H9 (cell line): Measurements from ENCODE around the gene KCNK13. TPM values are rescaled to one million over a fixed set of nuclear protein-coding genes. Genes with fewer than 3 reads are reported as not detected.

Experiments
- DNase-seq: peaks from one replicate; pipeline ENCODE4 v3.0.0-alpha.2; 2017
- H2AFZ ChIP-seq: one replicate; pipeline ENCODE4 v1.6.1; 2013; ENCODE audit warnings: mild to moderate bottlenecking, low read length, control low read depth, moderate library complexity
- H2AK5ac ChIP-seq: 2 replicates; pipeline ENCODE4 v1.6.1; 2013; ENCODE audit warnings: low read length, control low read depth, mixed read lengths; ENCODE audit not compliant: insufficient read length
- H2BK120ac ChIP-seq: one replicate; pipeline ENCODE4 v1.6.1; 2013; ENCODE audit warnings: low read depth, mild to moderate bottlenecking, low read length, control low read depth, inconsistent platforms; ENCODE audit not compliant: poor library complexity, severe bottlenecking
- H2BK12ac ChIP-seq: 2 replicates; pipeline ENCODE4 v1.6.1; 2013; ENCODE audit warnings: low read length, control low read depth, mixed read lengths, low read depth; ENCODE audit not compliant: insufficient read length
- H2BK15ac ChIP-seq: 2 replicates; pipeline ENCODE4 v1.6.1; 2013; ENCODE audit warnings: low read depth, low read length, control low read depth
- H2BK20ac ChIP-seq: one replicate; pipeline ENCODE4 v1.6.1; 2013; ENCODE audit warnings: low read depth, mild to moderate bottlenecking, low read length, control low read depth, inconsistent platforms; ENCODE audit not compliant: poor library complexity, severe bottlenecking
- H2BK5ac ChIP-seq: 2 replicates; pipeline ENCODE4 v1.6.1; 2013; ENCODE audit warnings: low read length, control low read depth, mixed read lengths; ENCODE audit not compliant: insufficient read length
- H3K14ac ChIP-seq: 2 replicates; pipeline ENCODE4 v1.6.1; 2013; ENCODE audit warnings: low read length, control low read depth; ENCODE audit not compliant: insufficient read depth
- H3K18ac ChIP-seq: 2 replicates; pipeline ENCODE4 v1.6.1; 2013; ENCODE audit warnings: low read depth, mild to moderate bottlenecking, mixed read lengths, low read length, control low read depth; ENCODE audit not compliant: insufficient read length
- H3K23ac ChIP-seq: 2 replicates; pipeline ENCODE4 v1.6.1; 2013; ENCODE audit warnings: low read length, control low read depth, mixed read lengths, low read depth; ENCODE audit not compliant: insufficient read length
- H3K23me2 ChIP-seq: 2 replicates; pipeline ENCODE4 v1.6.1; 2013; ENCODE audit warnings: low read depth, mild to moderate bottlenecking, mixed read lengths, low read length, control low read depth; ENCODE audit not compliant: insufficient read length, poor library complexity, severe bottlenecking
- H3K27ac ChIP-seq: 2 replicates; pipeline ENCODE4 v1.5.1; 2013; ENCODE audit warnings: low read length, control low read depth, mixed read lengths, low read depth; ENCODE audit not compliant: insufficient read length
- H3K27me3 ChIP-seq: 2 replicates; pipeline ENCODE4 v1.6.1; 2013; ENCODE audit warnings: low read length, control low read depth, inconsistent platforms; ENCODE audit not compliant: insufficient read depth
- H3K4ac ChIP-seq: 2 replicates; pipeline ENCODE4 v1.6.1; 2013; ENCODE audit warnings: low read depth, mild to moderate bottlenecking, control low read depth, inconsistent platforms, low read length, moderate library complexity
- H3K4me1 ChIP-seq: 2 replicates; pipeline ENCODE4 v1.6.1; 2013; ENCODE audit warnings: low read length, control low read depth, inconsistent platforms; ENCODE audit not compliant: insufficient read depth
- H3K4me2 ChIP-seq: 2 replicates; pipeline ENCODE4 v1.6.1; 2013; ENCODE audit warnings: low read length, control low read depth, mixed read lengths; ENCODE audit not compliant: insufficient read length, insufficient read depth
- H3K56ac ChIP-seq: 2 replicates; pipeline ENCODE4 v1.6.1; 2013; ENCODE audit warnings: low read depth, mild to moderate bottlenecking, mixed read lengths, low read length, control low read depth; ENCODE audit not compliant: insufficient read length
- H3K79me1 ChIP-seq: 2 replicates; pipeline ENCODE4 v1.6.1; 2013; ENCODE audit warnings: low read depth, mild to moderate bottlenecking, moderate library complexity, low read length, control low read depth, inconsistent platforms; ENCODE audit not compliant: insufficient read depth, poor library complexity, severe bottlenecking
- H3K79me2 ChIP-seq: 2 replicates; pipeline ENCODE4 v1.6.1; 2013; ENCODE audit warnings: low read length, control low read depth, inconsistent platforms; ENCODE audit not compliant: insufficient read depth
- H3K9ac ChIP-seq: 2 replicates; pipeline ENCODE4 v1.6.1; 2013; ENCODE audit warnings: low read length, control low read depth, mixed read lengths; ENCODE audit not compliant: insufficient read length; ENCODE audit errors: extremely low read depth
- H3K9me3 ChIP-seq: one replicate; pipeline ENCODE4 v1.6.1; 2013; ENCODE audit warnings: low read depth, low read length, inconsistent platforms; ENCODE audit not compliant: control insufficient read depth
- H3T11ph ChIP-seq: one replicate; pipeline ENCODE4 v1.6.1; 2013; ENCODE audit warnings: mild to moderate bottlenecking, low read length, control low read depth, inconsistent platforms
- H4K20me1 ChIP-seq: one replicate; pipeline ENCODE4 v1.6.1; 2013; ENCODE audit not compliant: control insufficient read depth, insufficient read length, insufficient read depth
- H4K5ac ChIP-seq: 2 replicates; pipeline ENCODE4 v1.6.1; 2013; ENCODE audit warnings: low read depth, mild to moderate bottlenecking, mixed read lengths, low read length, control low read depth; ENCODE audit not compliant: insufficient read length
- H4K8ac ChIP-seq: replicated peaks from 2 replicates; pipeline ENCODE4 v1.6.1; 2013; ENCODE audit warnings: low read length, control low read depth, mixed read lengths, low read depth; ENCODE audit not compliant: insufficient read length
- H4K91ac ChIP-seq: 2 replicates; pipeline ENCODE4 v1.6.1; 2013; ENCODE audit warnings: low read depth, mild to moderate bottlenecking, moderate library complexity, mixed read lengths, low read length, control low read depth; ENCODE audit not compliant: insufficient read length
- H3K27ac Mint-ChIP-seq, 3 experiments: 2 replicates in 2 of 3; 3 replicates in 1 of 3; pipeline ENCODE4 v1.8.0; 2020 to 2021; ENCODE audit warnings: mixed read lengths in 3 of 3, mild to moderate bottlenecking in 1 of 3, moderate library complexity in 1 of 3
- H3K27me3 Mint-ChIP-seq: 2 replicates; pipeline ENCODE4 v1.8.0; 2021; ENCODE audit warnings: low read depth, mild to moderate bottlenecking, moderate library complexity, mixed read lengths
- H3K36me3 Mint-ChIP-seq, 3 experiments: 2 replicates in 2 of 3; 3 replicates in 1 of 3; pipeline ENCODE4 v1.8.0; 2020 to 2021; ENCODE audit warnings: low read depth in 3 of 3, mixed read lengths in 3 of 3; ENCODE audit not compliant: insufficient read depth in 1 of 3
- H3K4me1 Mint-ChIP-seq, 2 experiments: 2 replicates each; pipeline ENCODE4 v1.8.0; 2020; ENCODE audit warnings: mixed read lengths in 2 of 2
- H3K4me3 Mint-ChIP-seq, 2 experiments: 2 replicates in 1 of 2; 3 replicates in 1 of 2; pipeline ENCODE4 v1.8.0; 2020 to 2021; ENCODE audit warnings: mild to moderate bottlenecking in 2 of 2, mixed read lengths in 2 of 2, moderate library complexity in 1 of 2
- H3K9me3 Mint-ChIP-seq, 2 experiments: 2 replicates in 1 of 2; 3 replicates in 1 of 2; pipeline ENCODE4 v1.8.0; 2020; ENCODE audit warnings: mild to moderate bottlenecking in 2 of 2, mixed read lengths in 2 of 2, moderate library complexity in 1 of 2
- CTCF ChIP-seq: fragments of 200-600 bp; sonication (generic); conservative IDR thresholded peaks from 3 replicates; pipeline ENCODE4 v1.8.0; 2021; ENCODE audit warnings: antibody characterized with exemption, mild to moderate bottlenecking
- total RNA-seq: library from RNA; stranded (reverse); gene quantifications from 2 replicates; pipeline ENCODE4 v1.2.1, GENCODE V29; 2021

The KCNK13 gene
- total RNA-seq, 1 experiment from 2014 or later = 0.39 TPM

- no peak overlapping the region for H3K23ac ChIP-seq
- H4K5ac ChIP-seq = no peak overlapping the region
- Mint-ChIP-seq H3K27ac (no peak overlapping the region), H3K27me3 (peaks cover 20% of the 10 kb centered on the region), H3K36me3 (peaks cover 0 to 4% (median 0%) of the 10 kb centered on the region in 3 experiments; a peak in 1 of 7 replicates), H3K4me1 (peaks cover 5% of the 10 kb centered on the region in 2 experiments; a peak in 3 of 4 replicates), H3K4me3 (no peak overlapping the region), H3K9me3 (peaks cover 4% of the 10 kb centered on the region in 2 experiments; a peak in 3 of 5 replicates)
- H3K4me2 ChIP-seq = no peak overlapping the region
- no peak overlapping the region for H3K27ac ChIP-seq
- H3K23me2 ChIP-seq = no peaks in the 10 kb centered on the region
- no peak overlapping the region for H3K14ac ChIP-seq
- H3K4me1 ChIP-seq = 0 out of 2 replicates have a peak, but pooled peaks cover 3% of the 10 kb centered on the region
- no peak overlapping the region for H3K56ac ChIP-seq
- no peaks in the 10 kb centered on the region for H3K27me3 ChIP-seq
- no peak for TF ChIP-seq CTCF
- H2AFZ ChIP-seq = no peak overlapping the region
- no peak overlapping the region for H3K9ac ChIP-seq
- no peak overlapping the region for H2AK5ac ChIP-seq
- H3K79me1 ChIP-seq = no peaks in the 10 kb centered on the region
- DNase-seq = no peak
- no peak overlapping the region for H3K4ac ChIP-seq
- H2BK5ac ChIP-seq = no peak overlapping the region
- no peaks in the 10 kb centered on the region for H4K20me1 ChIP-seq
- no peak overlapping the region for H3K18ac ChIP-seq
- H4K8ac ChIP-seq = no peak overlapping the region
- no peaks in the 10 kb centered on the region for H3K79me2 ChIP-seq
- H2BK120ac ChIP-seq = no peak overlapping the region
- H2BK20ac ChIP-seq = no peak overlapping the region
- H3T11ph ChIP-seq = no peak overlapping the region
- H4K91ac ChIP-seq = no peak overlapping the region
- no peaks in the 10 kb centered on the region for H3K9me3 ChIP-seq
- H2BK15ac ChIP-seq = no peak overlapping the region
- no peak overlapping the region for H2BK12ac ChIP-seq
These were observed 92.3 kb downstream of the KCNK13 start for GRCh38 chr14:90154110-90154509.
